NCI-H2227 (cell line): ENCODE data around the gene RASSF1.
"Not testable (repeated sequence)": the region's sequence is repeated elsewhere in the genome, so short reads cannot be mapped to it uniquely, and the experiment has no call there.

Experiments
- DNase-seq: peaks from one replicate; lab custom pipeline; 2025; ENCODE audit not compliant: unreplicated experiment; lab: John Stamatoyannopoulos, UW

Gene RASSF1

GRCh38 chr3:50288387-50289007 is 52.1 kb downstream of the RASSF1 start:
- no peak for DNase-seq

- no peak for DNase-seq
Observed at GRCh38 chr3:50287262-50287661, 53.4 kb downstream of the RASSF1 start.

DNA sequence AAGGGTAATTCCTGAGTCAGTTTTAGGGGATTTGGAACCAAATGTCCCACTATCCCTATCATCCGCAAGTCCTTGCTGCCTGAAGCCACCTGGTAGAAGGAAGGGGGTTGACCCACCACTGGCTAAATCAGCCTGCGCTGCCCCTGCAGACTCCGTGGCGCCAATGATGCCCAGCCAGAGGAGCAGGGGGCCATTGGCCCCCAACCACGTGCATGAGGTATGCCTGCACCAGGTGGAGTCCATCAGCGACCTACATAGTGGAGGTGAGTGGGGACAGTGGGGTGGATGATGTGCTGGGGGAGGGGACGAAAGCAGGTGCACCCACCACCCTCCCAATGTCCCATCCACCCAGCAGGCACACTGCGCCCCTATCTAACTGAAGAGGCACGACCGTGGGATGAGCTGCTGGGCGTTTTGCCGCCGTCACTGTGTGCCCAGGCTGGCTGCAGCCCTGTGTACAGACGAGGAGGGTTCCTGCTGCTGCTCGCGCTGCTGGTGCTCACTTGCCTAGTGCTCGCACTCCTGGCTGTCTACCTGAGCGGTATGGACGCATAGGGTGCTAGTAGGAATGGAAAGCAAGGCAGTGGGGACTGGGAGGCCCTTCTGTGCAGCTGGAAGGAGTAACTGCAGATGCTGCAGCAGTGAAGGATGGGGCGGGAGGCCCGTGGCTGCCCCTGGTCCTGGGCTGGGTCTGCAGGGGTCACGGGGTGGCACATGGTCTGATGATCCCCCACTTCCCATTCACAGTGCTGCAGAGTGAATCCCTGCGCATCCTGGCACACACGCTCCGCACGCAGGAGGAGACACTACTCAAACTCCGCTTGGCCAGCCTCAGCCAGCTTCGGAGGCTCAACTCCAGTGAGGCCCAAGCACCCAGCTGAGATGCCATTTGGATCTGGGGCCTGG is 54.1 kb downstream of the RASSF1 start:
- no peak for DNase-seq

DNA sequence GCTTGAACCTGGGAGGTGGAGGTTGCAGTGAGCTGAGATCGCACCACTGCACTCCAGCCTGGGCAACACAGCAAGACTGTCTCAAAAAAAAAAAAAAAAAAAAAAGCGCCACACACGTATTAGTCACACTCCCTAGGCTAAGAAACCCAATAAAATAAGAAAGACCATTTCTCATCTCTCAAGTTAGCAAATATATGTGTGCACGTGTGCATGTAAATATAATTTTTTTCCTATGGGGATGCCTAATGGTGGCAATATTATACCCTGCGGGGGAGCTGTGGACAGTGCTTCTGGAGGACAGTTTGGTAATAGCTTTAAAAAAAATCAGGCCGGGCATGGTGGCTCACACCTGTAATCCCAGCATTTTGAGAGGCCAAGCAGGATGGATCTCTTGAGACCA is 56.5 kb downstream of the RASSF1 start:
- DNase-seq: not testable (repeated sequence)
